HG03108 (cell line): ENCODE data around the gene HOMER1.

Source experiments
- ATAC-seq: cut with Tn5 transposase; IDR thresholded peaks from one replicate; pipeline ENCODE4 v1.9.1; 2021; ENCODE audit warnings: moderate library complexity; ENCODE audit not compliant: unreplicated experiment

Gene HOMER1

GRCh38 chr5:79490323-79490936, 23.5 kb downstream of the HOMER1 start:
- ATAC-seq: no peak

GRCh38 chr5:79489773-79490172, 24.2 kb downstream of the HOMER1 start:
- ATAC-seq: no peak

- no peak for ATAC-seq
Measured at GRCh38 chr5:79488775-79489174, 25.2 kb downstream of the HOMER1 start.

- no peak for ATAC-seq
Measured at GRCh38 chr5:79488058-79488457, 25.9 kb downstream of the HOMER1 start.

GRCh38 chr5:79487251-79487650, 26.7 kb downstream of the HOMER1 start:
- ATAC-seq: no peak

- no peak for ATAC-seq
Measured at GRCh38 chr5:79486116-79486515, 27.8 kb downstream of the HOMER1 start.

GRCh38 chr5:79484731-79485130, 29.2 kb downstream of the HOMER1 start:
- ATAC-seq: no peak

GRCh38 chr5:79481574-79481973, 32.4 kb downstream of the HOMER1 start:
- ATAC-seq: no peak

- no peak for ATAC-seq
Measured at GRCh38 chr5:79480991-79481390, 32.9 kb downstream of the HOMER1 start.

- ATAC-seq: no peak
Measured at GRCh38 chr5:79475152-79475466, 38.8 kb downstream of the HOMER1 start.

GRCh38 chr5:79474367-79475151, 39.4 kb downstream of the HOMER1 start:
- no peak for ATAC-seq

- ATAC-seq: no peak
Measured at GRCh38 chr5:79471556-79471955, 42.4 kb downstream of the HOMER1 start.

- no peak for ATAC-seq
Measured at GRCh38 chr5:79464695-79465332, 49.1 kb downstream of the HOMER1 start.

GRCh38 chr5:79464278-79464677, 49.7 kb downstream of the HOMER1 start:
- ATAC-seq: no peak

GRCh38 chr5:79459626-79460025, 54.3 kb downstream of the HOMER1 start:
- no peak for ATAC-seq

GRCh38 chr5:79456890-79457583, 56.9 kb downstream of the HOMER1 start:
- ATAC-seq: peak; percentile 75

GRCh38 chr5:79456400-79456799, 57.5 kb downstream of the HOMER1 start:
- no peak for ATAC-seq

- ATAC-seq: no peak
Measured at GRCh38 chr5:79454043-79454442, 59.9 kb downstream of the HOMER1 start.

- no peak for ATAC-seq
Measured at GRCh38 chr5:79448336-79448735, 65.6 kb downstream of the HOMER1 start.

GRCh38 chr5:79436821-79437220, 77.1 kb downstream of the HOMER1 start:
- no peak for ATAC-seq

- ATAC-seq: no peak
Measured at GRCh38 chr5:79436224-79436623, 77.7 kb downstream of the HOMER1 start.

- no peak for ATAC-seq
Measured at GRCh38 chr5:79430196-79430595, 83.7 kb downstream of the HOMER1 start.
